Measurements from ENCODE around the gene ZNF467.

Gene ZNF467

DNA sequence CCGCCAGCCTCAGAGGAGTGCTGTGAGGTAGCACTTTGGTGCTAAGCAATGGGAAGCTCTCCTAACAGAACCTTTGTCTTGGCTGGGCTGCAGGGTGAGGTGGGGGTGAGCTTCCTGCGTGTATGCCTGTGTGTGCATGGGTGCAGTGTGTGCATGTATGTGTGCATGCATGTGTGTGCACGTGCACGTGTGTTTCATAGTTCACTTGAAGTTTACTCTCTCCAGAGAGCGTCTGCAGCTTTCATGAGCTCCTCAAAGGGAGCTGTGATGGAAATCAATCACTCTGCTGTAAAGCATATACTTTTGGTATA, 4.9 kb upstream of the ZNF467 start:
- TF ChIP-seq, protein P1, sequence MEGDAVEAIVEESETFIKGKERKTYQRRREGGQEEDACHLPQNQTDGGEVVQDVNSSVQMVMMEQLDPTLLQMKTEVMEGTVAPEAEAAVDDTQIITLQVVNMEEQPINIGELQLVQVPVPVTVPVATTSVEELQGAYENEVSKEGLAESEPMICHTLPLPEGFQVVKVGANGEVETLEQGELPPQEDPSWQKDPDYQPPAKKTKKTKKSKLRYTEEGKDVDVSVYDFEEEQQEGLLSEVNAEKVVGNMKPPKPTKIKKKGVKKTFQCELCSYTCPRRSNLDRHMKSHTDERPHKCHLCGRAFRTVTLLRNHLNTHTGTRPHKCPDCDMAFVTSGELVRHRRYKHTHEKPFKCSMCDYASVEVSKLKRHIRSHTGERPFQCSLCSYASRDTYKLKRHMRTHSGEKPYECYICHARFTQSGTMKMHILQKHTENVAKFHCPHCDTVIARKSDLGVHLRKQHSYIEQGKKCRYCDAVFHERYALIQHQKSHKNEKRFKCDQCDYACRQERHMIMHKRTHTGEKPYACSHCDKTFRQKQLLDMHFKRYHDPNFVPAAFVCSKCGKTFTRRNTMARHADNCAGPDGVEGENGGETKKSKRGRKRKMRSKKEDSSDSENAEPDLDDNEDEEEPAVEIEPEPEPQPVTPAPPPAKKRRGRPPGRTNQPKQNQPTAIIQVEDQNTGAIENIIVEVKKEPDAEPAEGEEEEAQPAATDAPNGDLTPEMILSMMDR (conservative IDR thresholded peaks at IDR 0.05; ENCODE audit: low read length), result no peak
- no peak overlapping the region for H3K4me3 ChIP-seq (ENCODE audit: low read length)
- no peak for DNase-seq (ENCODE audit: low read depth)

DNA sequence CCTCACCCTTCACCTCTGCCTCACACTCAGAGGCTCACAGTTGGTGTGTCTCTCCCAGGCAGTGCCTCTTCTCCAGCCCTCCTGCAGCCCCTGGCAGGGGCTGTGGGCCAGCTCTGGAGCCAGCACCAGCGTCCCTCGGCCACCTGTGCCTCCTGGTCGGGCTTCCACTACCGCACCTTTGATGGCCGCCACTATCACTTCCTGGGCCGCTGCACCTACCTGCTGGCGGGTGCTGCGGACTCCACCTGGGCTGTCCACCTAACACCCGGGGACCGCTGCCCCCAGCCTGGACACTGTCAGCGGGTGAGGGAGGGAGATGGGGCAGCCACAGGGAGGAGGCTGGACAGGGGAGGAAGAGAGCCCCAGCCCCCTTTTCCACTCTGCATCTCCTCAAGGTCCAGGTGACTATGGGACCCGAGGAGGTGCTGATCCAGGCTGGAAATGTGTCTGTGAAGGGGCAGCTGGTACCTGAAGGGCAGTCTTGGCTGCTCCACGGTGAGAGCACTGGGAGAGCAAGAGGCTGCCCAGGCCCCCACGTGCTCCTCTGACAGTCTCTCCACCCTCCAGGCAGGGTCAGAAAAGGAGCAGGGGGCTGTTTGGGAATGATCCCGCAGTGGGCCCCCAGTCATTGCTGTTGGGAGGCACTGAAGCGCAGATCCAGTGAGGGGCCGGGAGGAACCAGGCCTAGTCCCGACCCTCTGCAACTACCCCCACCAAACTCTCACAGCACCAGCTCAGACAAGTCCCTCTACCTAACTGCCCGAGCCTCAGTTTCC, 4.4 kb upstream of the ZNF467 start:
- TF ChIP-seq, protein P1 (conservative IDR thresholded peaks at IDR 0.05; ENCODE audit: low read length), result no peak
- no peak overlapping the region for H3K4me3 ChIP-seq (ENCODE audit: low read length)
- DNase-seq (ENCODE audit: low read depth), result no peak

DNA sequence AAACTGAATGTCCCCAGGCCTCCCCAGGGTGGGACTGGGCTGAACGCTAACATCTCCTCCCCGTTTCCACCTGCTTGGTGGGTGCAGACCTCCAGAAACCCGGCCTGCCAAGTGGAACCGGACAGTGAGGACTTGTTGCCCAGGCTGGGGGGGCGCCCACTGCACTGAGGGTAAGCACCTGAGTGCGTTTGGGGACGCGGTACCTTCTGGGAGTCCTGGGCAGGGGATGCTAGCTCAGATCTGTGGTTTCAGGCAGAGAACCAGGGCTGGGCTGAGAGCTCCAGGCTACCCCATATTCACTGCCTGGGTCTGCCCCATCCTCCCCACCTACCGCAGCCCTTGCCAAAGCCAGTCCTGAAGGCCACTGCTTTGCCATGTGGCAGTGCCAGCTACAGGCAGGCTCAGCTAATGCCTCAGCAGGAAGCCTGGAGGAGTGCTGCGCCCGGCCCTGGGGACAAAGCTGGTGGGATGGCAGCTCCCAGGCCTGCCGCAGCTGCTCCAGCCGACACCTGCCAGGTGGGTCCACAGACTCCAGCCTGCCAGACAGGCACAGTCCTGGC, 3.5 kb upstream of the ZNF467 start:
- no peak overlapping the region for H3K4me3 ChIP-seq (ENCODE audit: low read length)

DNA sequence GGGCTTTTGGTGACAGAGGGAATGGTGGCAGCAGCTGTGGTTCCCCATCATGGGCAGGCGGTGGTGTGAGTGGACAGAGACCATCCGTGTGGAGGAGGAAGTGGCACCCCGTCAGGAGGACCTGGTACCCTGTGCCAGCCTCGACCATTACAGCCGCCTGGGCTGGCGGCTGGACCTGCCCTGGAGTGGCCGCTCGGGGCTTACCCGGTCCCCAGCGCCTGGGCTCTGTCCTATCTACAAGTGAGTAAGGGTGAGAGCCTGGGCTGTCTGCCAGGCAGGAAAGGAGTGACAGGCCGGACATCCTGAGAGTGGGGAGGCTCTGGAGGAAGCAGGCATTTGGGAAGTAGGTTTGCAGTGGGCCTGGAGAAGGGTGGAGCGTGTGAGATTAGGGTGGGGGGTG, 2.9 kb upstream of the ZNF467 start:
- TF ChIP-seq, protein P1 (conservative IDR thresholded peaks at IDR 0.05; ENCODE audit: low read length), result no peak
- H3K4me3 ChIP-seq (ENCODE audit: low read length), result no peak overlapping the region
- no peak for DNase-seq (ENCODE audit: low read depth)

More for the DNA sequence above, 3.5 kb upstream of the ZNF467 start:
- TF ChIP-seq, protein P1 (conservative IDR thresholded peaks at IDR 0.05; ENCODE audit: low read length), result no peak
- no peak for DNase-seq (ENCODE audit: low read depth)

DNA sequence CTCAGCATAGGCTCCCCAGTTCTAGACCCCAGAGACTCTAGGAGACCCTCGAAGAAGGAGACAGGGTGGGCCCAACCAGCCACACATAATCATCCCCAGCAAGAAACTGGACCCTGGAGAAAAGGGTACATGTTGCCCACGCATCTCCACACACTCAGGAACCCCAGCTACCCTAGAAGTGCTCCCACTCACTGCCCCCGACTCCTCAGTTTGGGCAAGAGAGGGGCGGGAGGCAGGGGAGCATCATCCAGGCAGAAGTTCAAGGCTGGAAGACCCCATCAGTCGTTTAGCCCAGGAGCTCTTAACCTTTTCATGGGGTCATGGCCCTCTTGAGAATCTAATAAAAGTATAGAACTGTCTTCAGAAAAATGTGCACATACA, 1.8 kb upstream of the ZNF467 start:
- TF ChIP-seq, protein P1 (conservative IDR thresholded peaks at IDR 0.05; ENCODE audit: low read length), result no peak
- no peak for DNase-seq (ENCODE audit: low read depth)
- no peak overlapping the region for H3K4me3 ChIP-seq (ENCODE audit: low read length)

DNA sequence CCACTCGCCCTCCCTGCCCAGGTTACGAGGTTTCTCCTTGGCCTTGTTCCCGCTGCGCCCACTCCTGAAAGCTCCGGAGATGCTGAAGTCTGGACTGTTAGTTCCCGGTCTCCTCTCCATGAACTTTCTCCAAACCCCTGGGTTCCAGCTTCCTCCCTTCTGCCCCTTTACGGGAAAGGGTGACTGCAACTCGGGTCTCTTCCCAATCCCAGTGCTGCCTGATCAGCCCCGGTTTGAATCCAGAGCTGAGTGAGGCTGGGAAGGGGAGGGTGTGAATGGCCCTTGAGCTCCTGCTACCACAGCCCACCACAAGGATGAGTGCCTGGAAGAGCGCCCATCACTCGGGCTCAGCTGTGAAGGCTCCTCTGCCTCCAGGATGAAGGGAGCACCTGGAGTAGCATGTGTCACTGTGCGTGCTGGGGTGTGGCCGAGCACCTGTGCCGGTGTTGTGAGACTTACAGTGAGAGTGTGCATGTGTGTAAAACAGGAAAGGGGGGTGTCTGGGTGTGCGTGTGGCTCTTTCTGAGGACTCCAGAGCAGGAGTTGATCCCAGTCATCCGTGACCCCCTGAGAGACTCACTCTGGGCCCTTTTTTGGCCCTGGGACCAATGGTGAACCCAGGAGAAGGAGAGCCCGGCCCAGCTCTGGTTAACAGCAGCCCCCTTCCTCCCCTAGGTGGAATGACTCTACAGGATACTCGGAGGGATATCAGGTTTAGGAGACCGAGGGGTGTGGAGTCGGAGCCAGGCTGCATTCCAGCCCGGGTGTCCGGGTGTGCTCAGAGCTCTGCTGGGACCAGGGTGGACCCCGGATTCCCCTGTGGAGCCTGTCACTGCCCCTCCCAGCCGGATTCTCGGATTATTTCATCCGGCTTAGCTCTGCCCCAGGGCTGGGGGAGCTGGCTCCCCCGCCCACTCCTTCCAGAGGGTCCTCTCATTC, 1.1 kb upstream of the ZNF467 start:
- TF ChIP-seq, protein P1 (conservative IDR thresholded peaks at IDR 0.05; ENCODE audit: low read length), result no peak

More for the DNA sequence above, 1.1 kb upstream of the ZNF467 start:
- no peak overlapping the region for H3K4me3 ChIP-seq (ENCODE audit: low read length)
- DNase-seq (ENCODE audit: low read depth), result no peak

Data from AG10803 (cell line).